SJSA1 (cell line): Measurements from ENCODE around the gene THAP9. TPM values are rescaled to one million over a fixed set of nuclear protein-coding genes. Genes with fewer than 3 reads are reported as not detected.

Source experiments
- DNase-seq, 2 experiments: peaks; one replicate each; pipeline ENCODE4 v3.0.0-alpha.2; 2015 to 2020; ENCODE audit warnings: low spot score in 2 of 2, low read depth in 1 of 2
- H3K27ac ChIP-seq: fragments of 250-450 bp; sonication (Bioruptor Pico); 2 replicates; pipeline ENCODE4 v1.5.1; 2020; ENCODE audit warnings: mild to moderate bottlenecking, moderate library complexity
- H3K27me3 ChIP-seq: fragments of 250-450 bp; sonication (Bioruptor Pico); replicated peaks from 2 replicates; pipeline ENCODE4 v1.5.1; 2020; ENCODE audit warnings: mild to moderate bottlenecking, moderate library complexity
- H3K36me3 ChIP-seq: fragments of 250-450 bp; sonication (Bioruptor Pico); 2 replicates; pipeline ENCODE4 v1.5.1; 2020; ENCODE audit warnings: mild to moderate bottlenecking
- H3K4me1 ChIP-seq: fragments of 250-450 bp; sonication (Bioruptor Pico); replicated peaks from 2 replicates; pipeline ENCODE4 v1.6.1; 2021; ENCODE audit warnings: mild to moderate bottlenecking
- H3K4me3 ChIP-seq: fragments of 250-450 bp; sonication (Bioruptor Pico); 2 replicates; pipeline ENCODE4 v1.5.1; 2020; ENCODE audit warnings: mild to moderate bottlenecking
- H3K9me3 ChIP-seq: fragments of 250-450 bp; sonication (Bioruptor Pico); replicated peaks from 2 replicates; pipeline ENCODE4 v1.5.1; 2020; ENCODE audit warnings: mild to moderate bottlenecking
- total RNA-seq: library from RNA; depleted of rRNA; stranded (reverse); fragments of >200 nt; shearing (Covaris generic); gene quantifications from 2 replicates; pipeline ENCODE4 v1.2.3, GENCODE V29; 2014; rRNA removed

THAP9 gene
- total RNA-seq, 1 experiment from 2014 or later: 5.3 TPM

DNA sequence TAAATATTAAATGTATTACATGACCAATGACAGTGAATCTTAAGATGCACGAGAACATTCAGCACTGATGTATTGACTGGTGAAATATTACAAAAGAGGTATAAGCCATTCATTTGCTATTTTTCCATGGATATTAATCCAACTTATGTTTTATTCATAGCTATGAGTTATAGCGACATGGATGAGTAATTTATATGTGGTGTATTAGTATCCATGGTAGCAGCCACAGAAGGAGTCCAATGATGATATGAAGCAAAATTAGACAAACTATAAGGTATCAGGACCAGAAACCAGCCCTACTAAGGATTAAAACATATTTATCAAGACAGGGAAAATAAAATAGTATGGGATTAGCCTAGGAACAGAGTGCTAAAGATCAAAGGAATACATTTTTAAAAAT lies 50.7 kb downstream of the THAP9 start:
- Histone ChIP-seq H3K9me3 (no peaks in the 10 kb centered on the region), H3K4me3 (no peak overlapping the region), H3K27ac (no peak overlapping the region), H3K4me1 (peaks cover 4% of the 10 kb centered on the region; the same call in 1 of the 2 replicates), H3K27me3 (no peaks in the 10 kb centered on the region), H3K36me3 (peaks cover 9% of the 10 kb centered on the region)
- no peak for DNase-seq

DNA sequence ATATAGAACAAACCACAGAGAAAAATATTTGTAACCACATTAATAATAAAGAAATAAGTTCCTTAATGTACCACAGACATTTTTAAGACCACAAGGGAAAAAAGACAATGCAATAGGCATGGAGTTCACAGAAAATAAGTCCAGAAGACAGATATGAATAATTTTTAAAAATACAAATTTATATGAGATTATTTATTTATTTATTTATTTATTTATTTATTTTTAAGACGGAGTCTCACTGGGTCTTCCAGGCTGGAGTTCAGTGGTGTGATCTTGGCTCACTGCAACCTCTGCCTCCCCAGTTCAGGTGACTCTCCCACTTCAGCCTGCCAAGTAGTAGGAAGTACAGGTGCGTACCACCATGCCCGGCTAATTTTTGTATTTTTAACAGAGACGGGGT lies 53.7 kb downstream of the THAP9 start:
- no peak overlapping the region for H3K4me3 ChIP-seq
- peaks cover 8% of the 10 kb centered on the region for H3K36me3 ChIP-seq
- H3K9me3 ChIP-seq: no peaks in the 10 kb centered on the region
- H3K4me1 ChIP-seq: no peaks in the 10 kb centered on the region
- no peaks in the 10 kb centered on the region for H3K27me3 ChIP-seq
- no peak overlapping the region for H3K27ac ChIP-seq
- DNase-seq: no peak

DNA sequence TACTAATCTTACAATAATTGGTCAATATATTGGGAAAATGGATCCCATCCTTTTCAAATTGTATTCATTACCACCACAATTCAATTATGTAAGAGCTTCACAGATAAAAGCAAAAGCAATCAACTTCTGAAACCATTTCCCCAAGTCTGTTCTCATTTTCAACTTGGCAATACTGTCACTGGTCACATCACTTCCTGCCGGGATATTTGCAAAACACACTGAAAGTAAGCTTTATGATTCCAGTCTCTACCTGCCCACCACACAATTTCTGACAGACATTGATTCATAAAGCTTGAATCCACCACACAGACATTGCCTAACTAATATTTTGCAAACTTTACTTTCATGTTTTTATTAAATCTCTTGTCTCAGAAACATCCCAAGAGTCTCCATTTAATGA lies 56.5 kb downstream of the THAP9 start:
- Histone ChIP-seq H3K9me3 (no peaks in the 10 kb centered on the region), H3K27ac (no peak overlapping the region), H3K4me3 (no peak overlapping the region), H3K36me3 (peaks cover 8% of the 10 kb centered on the region; the same call in 1 of the 2 replicates), H3K4me1 (no peaks in the 10 kb centered on the region), H3K27me3 (no peaks in the 10 kb centered on the region)
- DNase-seq: no peak

DNA sequence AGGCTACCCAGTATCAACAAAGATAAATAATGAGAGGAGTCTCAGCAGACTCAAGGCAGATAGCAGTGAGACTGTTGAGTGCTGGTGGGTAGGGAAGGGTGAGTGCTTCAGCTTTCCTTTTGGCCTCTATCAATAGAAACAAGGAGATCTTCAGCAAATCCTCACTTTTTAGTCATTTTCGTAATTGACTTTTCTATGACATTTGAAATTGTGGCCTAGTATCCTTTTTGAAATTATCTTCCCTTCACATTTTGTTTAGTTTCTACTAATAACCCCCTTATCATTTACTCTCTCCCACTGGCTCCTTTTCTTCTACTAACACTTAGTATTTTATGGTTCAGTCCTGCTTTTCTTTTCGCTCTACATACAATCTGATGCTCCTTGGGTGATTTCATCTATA lies 65.2 kb downstream of the THAP9 start:
- Histone ChIP-seq H3K9me3 (no peaks in the 10 kb centered on the region), H3K27me3 (no peaks in the 10 kb centered on the region), H3K4me3 (no peak overlapping the region), H3K27ac (no peak overlapping the region), H3K36me3 (peaks cover 30% of the 10 kb centered on the region), H3K4me1 (no peaks in the 10 kb centered on the region)
- no peak for DNase-seq

DNA sequence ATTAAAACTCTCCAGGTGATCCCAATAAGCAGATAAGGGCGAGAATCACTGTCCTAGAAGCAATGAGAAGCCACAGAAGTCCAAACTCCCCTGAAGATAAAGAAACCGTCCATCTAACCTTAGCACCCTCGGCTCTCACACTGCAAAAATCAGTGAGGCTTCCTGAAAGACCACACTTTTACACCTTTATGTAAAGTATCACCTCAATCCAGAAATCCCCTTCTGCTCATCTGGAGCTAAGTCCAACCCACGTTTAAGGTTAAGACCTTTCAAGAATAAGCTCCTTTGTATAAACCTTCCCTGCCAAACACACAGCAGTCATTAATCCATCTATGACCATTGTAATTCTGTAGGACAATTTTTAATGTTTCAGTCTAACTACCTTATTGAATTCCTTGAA lies 68.4 kb downstream of the THAP9 start:
- Histone ChIP-seq H3K27ac (no peak overlapping the region), H3K9me3 (no peaks in the 10 kb centered on the region), H3K4me1 (no peaks in the 10 kb centered on the region), H3K36me3 (peaks cover 44% of the 10 kb centered on the region), H3K4me3 (no peak overlapping the region), H3K27me3 (no peaks in the 10 kb centered on the region)
- DNase-seq: no peak

DNA sequence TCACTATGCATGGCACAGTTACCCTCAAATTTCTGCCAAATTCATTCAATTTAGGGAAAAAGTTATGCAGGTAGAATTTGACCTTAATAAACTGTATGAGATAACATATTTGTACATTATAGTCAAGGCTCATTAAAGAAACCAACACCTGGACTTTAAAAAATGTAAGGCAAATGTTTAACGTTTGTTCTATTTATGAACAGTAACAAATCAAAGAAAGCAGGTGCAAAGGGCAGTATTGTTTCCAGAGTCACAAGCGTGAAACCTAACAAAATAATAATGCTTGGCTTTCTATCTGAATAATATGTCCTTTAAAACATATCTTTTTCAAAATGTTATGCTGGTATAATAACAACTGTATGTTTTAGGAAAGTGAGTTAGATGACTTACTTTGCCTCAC lies 68.9 kb downstream of the THAP9 start:
- H3K36me3 ChIP-seq: peaks cover 39% of the 10 kb centered on the region
- no peaks in the 10 kb centered on the region for H3K4me1 ChIP-seq
- no peak overlapping the region for H3K27ac ChIP-seq
- no peaks in the 10 kb centered on the region for H3K9me3 ChIP-seq
- H3K27me3 ChIP-seq: no peaks in the 10 kb centered on the region
- DNase-seq: no peak
- no peak overlapping the region for H3K4me3 ChIP-seq

Other genes with a start within 250 kb of the THAP9 start
- gene SCD5, start 101.9 kb upstream of the THAP9 start, total RNA-seq: 15.7 and 17.2 TPM in 2 replicates
- gene SEC31A, start 9.6 kb upstream of the THAP9 start, total RNA-seq: 191 and 203 TPM in 2 replicates
- 22.4 and 42.4 TPM in 2 replicates for gene LIN54, start 110.1 kb downstream of the THAP9 start, total RNA-seq
- gene COPS4, start 134.4 kb downstream of the THAP9 start, total RNA-seq: 58.5 and 111 TPM in 2 replicates
- 123 and 141 TPM in 2 replicates for gene PLAC8, start 214.0 kb downstream of the THAP9 start, total RNA-seq